ENCODE measurements around the gene ANO7.

DNA sequence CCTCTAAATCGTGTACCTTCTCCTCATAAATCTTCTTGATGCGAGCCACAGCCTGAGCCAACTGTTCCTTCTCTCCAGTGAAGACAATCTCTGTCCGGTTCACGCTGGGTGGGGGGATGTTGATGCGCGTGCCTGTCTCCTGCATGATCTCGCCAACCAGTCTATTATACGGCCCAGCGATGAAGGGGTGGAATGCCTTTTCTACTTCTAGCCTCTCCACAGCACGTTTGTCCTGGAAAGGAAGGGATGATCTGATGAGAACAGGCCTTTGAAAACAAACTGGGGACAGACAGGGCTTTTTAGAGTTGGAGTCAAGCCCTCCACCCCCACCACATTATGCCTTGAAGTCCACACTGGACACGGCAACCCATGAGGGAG lies 67.7 kb downstream of the ANO7 start:
- TF ChIP-seq, protein P1, sequence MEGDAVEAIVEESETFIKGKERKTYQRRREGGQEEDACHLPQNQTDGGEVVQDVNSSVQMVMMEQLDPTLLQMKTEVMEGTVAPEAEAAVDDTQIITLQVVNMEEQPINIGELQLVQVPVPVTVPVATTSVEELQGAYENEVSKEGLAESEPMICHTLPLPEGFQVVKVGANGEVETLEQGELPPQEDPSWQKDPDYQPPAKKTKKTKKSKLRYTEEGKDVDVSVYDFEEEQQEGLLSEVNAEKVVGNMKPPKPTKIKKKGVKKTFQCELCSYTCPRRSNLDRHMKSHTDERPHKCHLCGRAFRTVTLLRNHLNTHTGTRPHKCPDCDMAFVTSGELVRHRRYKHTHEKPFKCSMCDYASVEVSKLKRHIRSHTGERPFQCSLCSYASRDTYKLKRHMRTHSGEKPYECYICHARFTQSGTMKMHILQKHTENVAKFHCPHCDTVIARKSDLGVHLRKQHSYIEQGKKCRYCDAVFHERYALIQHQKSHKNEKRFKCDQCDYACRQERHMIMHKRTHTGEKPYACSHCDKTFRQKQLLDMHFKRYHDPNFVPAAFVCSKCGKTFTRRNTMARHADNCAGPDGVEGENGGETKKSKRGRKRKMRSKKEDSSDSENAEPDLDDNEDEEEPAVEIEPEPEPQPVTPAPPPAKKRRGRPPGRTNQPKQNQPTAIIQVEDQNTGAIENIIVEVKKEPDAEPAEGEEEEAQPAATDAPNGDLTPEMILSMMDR (IDR thresholded peaks at IDR 0.05; ENCODE audit: low read depth, low read length) = no peak
- no peak for TF ChIP-seq EZH2phosphoT487 (IDR thresholded peaks at IDR 0.05; ENCODE audit: low read depth)

Measured in OCI-LY3 (cell line).